ENCODE results near the gene CORO2B. TPM values are rescaled to one million over a fixed set of nuclear protein-coding genes. Genes with fewer than 3 reads are reported as not detected.

CORO2B gene
- total RNA-seq, 4 donors from 2014 or later: 0.70 to 9.1 (median 1.7) TPM

DNA sequence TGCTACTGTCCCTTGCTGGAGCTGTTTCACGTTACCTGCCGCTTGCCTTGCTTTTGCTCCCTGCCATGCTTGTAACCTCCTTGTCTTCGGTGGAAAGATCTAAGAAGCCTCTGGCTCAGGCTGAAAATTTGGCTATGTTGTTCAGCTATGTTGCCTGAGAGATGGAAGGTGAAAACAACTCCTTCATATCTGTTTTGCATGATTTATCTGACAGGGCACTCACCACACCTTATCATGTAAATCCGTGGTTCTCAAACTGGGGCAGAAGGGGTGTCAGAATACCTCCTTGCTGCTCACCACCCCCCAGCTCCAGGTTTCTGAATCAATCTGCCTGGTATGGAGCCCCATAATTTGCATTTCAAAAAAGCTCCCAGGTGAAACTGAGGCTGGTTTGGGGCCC, 6.5 kb upstream of the CORO2B start:
- Histone ChIP-seq H3K4me3 (no peak overlapping the region), H3K4me1 (no peaks in the 10 kb centered on the region), H3K27me3 (no peaks in the 10 kb centered on the region), H3K27ac (no peak overlapping the region), H3K9me3 (no peaks in the 10 kb centered on the region), H3K36me3 (no peaks in the 10 kb centered on the region)
- no peak for TF ChIP-seq CTCF (IDR thresholded peaks at IDR 0.05)
- TF ChIP-seq POLR2A (IDR thresholded peaks at IDR 0.05): no peak
- DNase-seq: no peak

DNA sequence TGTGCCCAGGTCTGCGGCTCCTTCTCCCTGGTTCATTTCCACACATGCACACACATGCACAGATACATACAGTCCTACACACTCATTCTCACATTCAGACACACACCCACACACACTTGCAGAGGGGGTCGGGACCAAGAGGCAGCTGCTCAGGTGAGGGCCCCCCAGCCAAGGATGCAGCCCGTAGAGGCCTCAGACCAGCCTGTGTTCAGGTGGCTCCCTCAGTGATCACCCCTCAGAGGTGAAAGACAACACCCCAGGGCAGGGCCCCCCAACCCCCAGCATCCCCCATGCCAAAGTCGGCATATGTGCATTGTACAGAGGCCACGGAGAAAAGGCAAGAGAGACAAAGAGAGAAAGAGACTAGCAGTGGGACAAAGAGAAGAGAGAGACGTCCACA, 5.9 kb upstream of the CORO2B start:
- H3K9me3 ChIP-seq: no peaks in the 10 kb centered on the region
- no peak for TF ChIP-seq POLR2A (IDR thresholded peaks at IDR 0.05)
- TF ChIP-seq CTCF (IDR thresholded peaks at IDR 0.05): no peak
- H3K4me3 ChIP-seq: no peak overlapping the region
- H3K36me3 ChIP-seq: no peaks in the 10 kb centered on the region
- peak in 1 of 3 donors; percentile 25 for DNase-seq
- no peaks in the 10 kb centered on the region for H3K27me3 ChIP-seq
- no peak overlapping the region for H3K27ac ChIP-seq
- H3K4me1 ChIP-seq: peaks cover 0 to 3% (median under 1%) of the 10 kb centered on the region in 4 donors

DNA sequence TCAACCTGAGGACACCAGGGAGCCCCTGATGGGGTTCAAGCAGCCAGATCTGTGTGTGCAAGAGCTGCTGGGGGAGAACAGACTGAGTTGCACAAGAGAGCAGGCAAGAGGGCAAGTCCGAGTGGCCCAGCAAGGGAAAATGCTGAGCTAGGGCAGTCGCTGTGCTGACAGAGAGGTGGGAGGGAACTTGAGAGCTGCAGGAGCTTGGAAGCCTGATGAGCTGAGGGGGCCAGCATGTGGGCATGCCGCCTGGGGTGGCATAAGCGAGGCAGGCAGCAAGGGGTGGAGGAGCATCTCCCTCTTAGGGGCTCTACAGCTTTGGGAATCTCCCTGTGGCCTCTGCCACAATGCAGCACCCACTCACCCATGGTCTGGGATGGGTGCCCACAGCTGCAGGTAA, 4.7 kb upstream of the CORO2B start:
- no peak for TF ChIP-seq POLR2A (IDR thresholded peaks at IDR 0.05)
- no peak for TF ChIP-seq CTCF (IDR thresholded peaks at IDR 0.05)
- H3K36me3 ChIP-seq: no peaks in the 10 kb centered on the region
- no peaks in the 10 kb centered on the region for H3K27me3 ChIP-seq
- H3K4me1 ChIP-seq: peaks cover 0 to 8% (median 3%) of the 10 kb centered on the region in 4 donors
- DNase-seq: peak in 1 of 3 donors; percentile 28
- H3K27ac ChIP-seq: no peak overlapping the region
- H3K4me3 ChIP-seq: no peak overlapping the region
- H3K9me3 ChIP-seq: no peaks in the 10 kb centered on the region

DNA sequence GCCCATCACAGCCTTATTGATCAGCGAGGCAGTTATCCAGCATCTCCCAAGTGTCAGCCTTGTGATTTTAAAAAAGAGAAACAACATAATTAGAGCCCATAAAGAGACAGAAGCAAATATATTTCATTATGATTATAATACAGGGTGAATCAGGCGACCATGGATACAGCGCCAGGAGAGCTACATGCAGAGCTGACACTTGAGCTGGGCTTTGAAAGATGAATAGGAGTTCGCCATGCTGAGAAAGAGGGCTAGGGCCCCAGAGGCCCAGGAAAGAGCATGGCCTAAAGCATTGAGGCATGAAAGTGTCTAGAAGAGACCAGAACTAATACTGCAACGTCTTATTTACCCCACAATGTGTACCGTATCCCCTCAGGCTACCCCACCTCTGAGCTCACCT, 4.2 kb upstream of the CORO2B start:
- Histone ChIP-seq H3K4me3 (no peak overlapping the region), H3K36me3 (no peaks in the 10 kb centered on the region), H3K9me3 (no peaks in the 10 kb centered on the region), H3K4me1 (peaks cover 0 to 14% (median 3%) of the 10 kb centered on the region in 4 donors), H3K27ac (no peak overlapping the region), H3K27me3 (peaks cover 0 to 5% of the 10 kb centered on the region in 2 donors)
- DNase-seq: peak in 1 of 3 donors; percentile 1
- TF ChIP-seq POLR2A (IDR thresholded peaks at IDR 0.05): no peak
- no peak for TF ChIP-seq CTCF (IDR thresholded peaks at IDR 0.05)

DNA sequence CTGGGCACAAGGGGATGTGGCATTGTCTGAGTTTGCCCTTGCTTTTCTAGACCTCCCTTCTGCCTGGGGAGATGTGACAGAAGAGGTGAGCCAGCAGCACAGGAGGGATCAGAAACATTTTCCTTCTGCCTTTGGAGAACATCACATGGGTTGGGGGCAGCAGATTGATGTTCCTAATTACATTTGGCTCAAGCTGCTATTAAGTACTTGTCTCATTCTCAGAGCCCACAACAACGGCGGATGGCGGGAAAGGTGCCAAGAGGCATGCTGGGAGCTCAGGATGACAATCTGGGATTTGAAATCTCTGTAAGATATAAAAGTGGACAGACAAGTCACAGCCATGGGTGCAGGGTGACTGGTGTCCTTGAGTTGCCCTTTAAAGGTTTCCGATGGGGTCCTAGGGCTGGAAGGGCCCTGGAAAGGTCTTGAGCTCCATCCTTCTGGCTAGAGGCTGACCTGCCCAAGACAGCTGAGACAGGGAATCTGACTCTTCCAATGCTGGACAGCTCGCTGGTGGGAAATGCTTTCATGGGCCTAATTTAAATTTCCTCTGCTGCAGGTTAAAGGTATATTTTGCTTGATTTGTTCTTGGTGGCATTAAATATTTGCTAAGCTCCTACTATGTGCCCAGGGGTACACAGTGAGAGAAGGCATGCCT, 2.4 kb upstream of the CORO2B start:
- Histone ChIP-seq H3K27me3 (peaks cover 0 to 6% of the 10 kb centered on the region in 2 donors), H3K27ac (no peak overlapping the region), H3K4me3 (no peak overlapping the region), H3K4me1 (peaks cover 0 to 14% (median 3%) of the 10 kb centered on the region in 4 donors), H3K36me3 (no peaks in the 10 kb centered on the region), H3K9me3 (no peaks in the 10 kb centered on the region)
- DNase-seq: peak in 1 of 3 donors; percentile 10
- TF ChIP-seq CTCF (IDR thresholded peaks at IDR 0.05): no peak
- TF ChIP-seq POLR2A (IDR thresholded peaks at IDR 0.05): no peak

Measured in Peyer's patch (tissue), 4 donors.